GM19397 (cell line): Measurements from ENCODE around the gene TRMT11.
A peak's percentile ranks its signal among the peaks of the same experiment; 100 is the strongest.
"Not testable (repeated sequence)": the region's sequence is repeated elsewhere in the genome, so short reads cannot be mapped to it uniquely, and the experiment has no call there.

Experiments used
- ATAC-seq: cut with Tn5 transposase; IDR thresholded peaks from one replicate; pipeline ENCODE4 v1.9.1; 2021; ENCODE audit warnings: mild to moderate bottlenecking, moderate library complexity; ENCODE audit not compliant: unreplicated experiment

The TRMT11 gene

GRCh38 chr6:125956506-125957390, 29.6 kb upstream of the TRMT11 start, which contains the start of gene HINT3:
HINT3 (plus strand) TSS chr6:125956770; CDS start chr6:125956978, 208 bp downstream.
- peak; percentile 90 for ATAC-seq

GRCh38 chr6:125957391-125957693, 29.0 kb upstream of the TRMT11 start:
- no peak for ATAC-seq

GRCh38 chr6:125957845-125958244, 28.5 kb upstream of the TRMT11 start:
- ATAC-seq: no peak

GRCh38 chr6:125959041-125959440, 27.3 kb upstream of the TRMT11 start:
- ATAC-seq: no peak

GRCh38 chr6:125961117-125961516, 25.2 kb upstream of the TRMT11 start:
- ATAC-seq: no peak

- ATAC-seq: no peak
Observed at GRCh38 chr6:125962900-125963497, 23.3 kb upstream of the TRMT11 start.

- no peak for ATAC-seq
Observed at GRCh38 chr6:125963817-125964216, 22.5 kb upstream of the TRMT11 start.

GRCh38 chr6:125966569-125966968, 19.8 kb upstream of the TRMT11 start:
- ATAC-seq: no peak

- peak; percentile 74 for ATAC-seq
Observed at GRCh38 chr6:125968493-125968892, 17.8 kb upstream of the TRMT11 start.

GRCh38 chr6:125970760-125971159, 15.6 kb upstream of the TRMT11 start:
- ATAC-seq: no peak

GRCh38 chr6:125972478-125972877, 13.9 kb upstream of the TRMT11 start:
- not testable (repeated sequence) for ATAC-seq

GRCh38 chr6:125974214-125974866, 12.0 kb upstream of the TRMT11 start:
- ATAC-seq: peak; percentile 58

- ATAC-seq: no peak
Observed at GRCh38 chr6:125979101-125979500, 7.2 kb upstream of the TRMT11 start.

GRCh38 chr6:125981571-125982185, 4.7 kb upstream of the TRMT11 start:
- no peak for ATAC-seq

GRCh38 chr6:125983246-125983945, 2.9 kb upstream of the TRMT11 start:
- ATAC-seq: no peak

GRCh38 chr6:125984311-125984710, 2.0 kb upstream of the TRMT11 start:
- ATAC-seq: no peak

- no peak for ATAC-seq
Observed at GRCh38 chr6:125985522-125985921, 818 bp upstream of the TRMT11 start.

- ATAC-seq: no peak
Observed at GRCh38 chr6:125985979-125986300, 400 bp upstream of the TRMT11 start.

- ATAC-seq: peak; percentile 16
Observed at GRCh38 chr6:125987026-125987617, 782 bp downstream of the TRMT11 start.

- ATAC-seq: no peak
Observed at GRCh38 chr6:125988280-125988679, 1.9 kb downstream of the TRMT11 start.

GRCh38 chr6:125989631-125990030, 3.3 kb downstream of the TRMT11 start:
- no peak for ATAC-seq
